A673 (cell line): ENCODE data around the gene WDPCP. TPM values are rescaled to one million over a fixed set of nuclear protein-coding genes. Genes with fewer than 3 reads are reported as not detected.

ENCODE experiments used
- BruUV-seq: library from RNA; stranded (reverse); fragments of 400-500 nt; replicated peaks from 2 replicates; lab custom pipeline; 2021; lab: Mats Ljungman, UMichigan
- CTCF ChIA-PET: fragments of 300-600 bp; sonication (Branson Sonifier 250); formaldehyde crosslinking; loops from one replicate; lab custom pipeline; 2022; ENCODE audit warnings: antibody characterized with exemption; lab: Charles Lee
- POLR2A ChIA-PET: fragments of 300-600 bp; sonication (Branson Sonifier 250); formaldehyde crosslinking; loops from one replicate; lab custom pipeline; 2022; ENCODE audit warnings: antibody characterized with exemption; ENCODE audit not compliant: low non-redundant PET; lab: Charles Lee
- DNase-seq: peaks from one replicate; pipeline ENCODE4 v3.0.0-alpha.2; 2015; ENCODE audit warnings: low spot score
- H3K27ac ChIP-seq: fragments of 200-600 bp; sonication (generic); 2 replicates; pipeline ENCODE4 v1.5.1; 2016; ENCODE audit warnings: mixed run types, low read depth, mild to moderate bottlenecking, mixed read lengths, antibody characterized with exemption, low read length; ENCODE audit not compliant: poor library complexity, severe bottlenecking
- H3K27me3 ChIP-seq: fragments of 200-600 bp; sonication (generic); replicated peaks from 2 replicates; pipeline ENCODE4 v1.6.1; 2017; ENCODE audit warnings: mixed run types, low read depth, mild to moderate bottlenecking, mixed read lengths, antibody characterized with exemption, low read length; ENCODE audit not compliant: insufficient read depth, poor library complexity
- H3K36me3 ChIP-seq: fragments of 200-600 bp; sonication (generic); 2 replicates; pipeline ENCODE4 v1.6.1; 2016; ENCODE audit warnings: mixed run types, mild to moderate bottlenecking, mixed read lengths, antibody characterized with exemption, low read length; ENCODE audit not compliant: insufficient read depth, poor library complexity, severe bottlenecking
- H3K4me1 ChIP-seq: fragments of 200-600 bp; sonication (generic); 2 replicates; pipeline ENCODE4 v1.6.1; 2017; ENCODE audit warnings: mixed run types, mild to moderate bottlenecking, mixed read lengths, antibody characterized with exemption, low read length; ENCODE audit not compliant: insufficient read depth, poor library complexity, severe bottlenecking
- H3K4me3 ChIP-seq: fragments of 200-600 bp; sonication (generic); 2 replicates; pipeline ENCODE4 v1.5.1; 2016; ENCODE audit warnings: low read depth, mixed run types, mild to moderate bottlenecking, mixed read lengths, low read length; ENCODE audit not compliant: poor library complexity, severe bottlenecking
- H3K9me3 ChIP-seq: fragments of 200-600 bp; sonication (generic); 2 replicates; pipeline ENCODE4 v1.6.1; 2016; ENCODE audit warnings: mixed run types, low read depth, mild to moderate bottlenecking, mixed read lengths, antibody characterized with exemption, low read length; ENCODE audit not compliant: poor library complexity, severe bottlenecking
- EZH2 ChIP-seq: fragments of 200-600 bp; sonication (generic); IDR thresholded peaks from 2 replicates; pipeline ENCODE4 v1.6.1; 2017; ENCODE audit warnings: borderline replicate concordance, low read depth, mild to moderate bottlenecking, mixed read lengths, antibody characterized with exemption, low read length; ENCODE audit not compliant: poor library complexity, severe bottlenecking
- intact Hi-C: fragments of 100-400 bp; cut with micrococcal nuclease; formaldehyde crosslinking; loops from one replicate; pipeline ENCODE4 v1.10.0; 2022; ENCODE audit not compliant: unreplicated experiment
- total RNA-seq: library from RNA; stranded (reverse); gene quantifications from 2 replicates; pipeline ENCODE4 v1.2.3, GENCODE V29; 2021
- TF ChIP-seq, protein P1 (sequence below): fragments of 300-800, 200-600 bp; sonication (generic); conservative IDR thresholded peaks from 2 replicates; pipeline ENCODE4 v1.5.1; 2017; ENCODE audit warnings: low read depth, mild to moderate bottlenecking, antibody characterized with exemption, low read length, moderate library complexity, mixed read lengths

WDPCP gene
- total RNA-seq, 1 experiment from 2014 or later = 7.9 TPM

DNA sequence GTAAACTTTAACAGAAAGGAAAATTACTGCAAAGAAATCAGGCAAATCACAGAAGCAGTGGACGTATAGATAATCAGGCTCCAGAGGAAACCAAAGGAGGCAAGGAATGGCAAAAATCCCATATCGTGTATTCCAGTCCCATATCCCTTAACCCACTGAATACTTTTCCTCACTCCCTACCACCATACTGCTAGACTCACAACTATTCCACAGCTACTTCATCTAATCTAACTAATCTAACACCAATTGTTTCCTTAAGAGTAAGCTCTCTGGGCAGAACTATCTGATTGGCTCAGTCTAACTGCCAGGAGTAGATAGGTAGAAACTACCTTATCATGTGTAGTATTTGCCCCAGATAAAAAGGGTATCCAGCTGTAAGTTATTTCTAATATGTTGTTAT, 16.3 kb downstream of the WDPCP start:
- TF ChIP-seq, protein P1, sequence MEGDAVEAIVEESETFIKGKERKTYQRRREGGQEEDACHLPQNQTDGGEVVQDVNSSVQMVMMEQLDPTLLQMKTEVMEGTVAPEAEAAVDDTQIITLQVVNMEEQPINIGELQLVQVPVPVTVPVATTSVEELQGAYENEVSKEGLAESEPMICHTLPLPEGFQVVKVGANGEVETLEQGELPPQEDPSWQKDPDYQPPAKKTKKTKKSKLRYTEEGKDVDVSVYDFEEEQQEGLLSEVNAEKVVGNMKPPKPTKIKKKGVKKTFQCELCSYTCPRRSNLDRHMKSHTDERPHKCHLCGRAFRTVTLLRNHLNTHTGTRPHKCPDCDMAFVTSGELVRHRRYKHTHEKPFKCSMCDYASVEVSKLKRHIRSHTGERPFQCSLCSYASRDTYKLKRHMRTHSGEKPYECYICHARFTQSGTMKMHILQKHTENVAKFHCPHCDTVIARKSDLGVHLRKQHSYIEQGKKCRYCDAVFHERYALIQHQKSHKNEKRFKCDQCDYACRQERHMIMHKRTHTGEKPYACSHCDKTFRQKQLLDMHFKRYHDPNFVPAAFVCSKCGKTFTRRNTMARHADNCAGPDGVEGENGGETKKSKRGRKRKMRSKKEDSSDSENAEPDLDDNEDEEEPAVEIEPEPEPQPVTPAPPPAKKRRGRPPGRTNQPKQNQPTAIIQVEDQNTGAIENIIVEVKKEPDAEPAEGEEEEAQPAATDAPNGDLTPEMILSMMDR = no peak
- TF ChIP-seq EZH2 = no peak
- Histone ChIP-seq H3K4me3 (no peak overlapping the region), H3K4me1 (no peaks in the 10 kb centered on the region), H3K9me3 (no peaks in the 10 kb centered on the region), H3K27ac (no peak overlapping the region), H3K36me3 (no peaks in the 10 kb centered on the region), H3K27me3 (no peaks in the 10 kb centered on the region)
- intact Hi-C loops = no loop called here
- DNase-seq = no peak
- CTCF ChIA-PET = no interaction called here
- BruUV-seq = no TSS peak
- POLR2A ChIA-PET = no interaction called here

DNA sequence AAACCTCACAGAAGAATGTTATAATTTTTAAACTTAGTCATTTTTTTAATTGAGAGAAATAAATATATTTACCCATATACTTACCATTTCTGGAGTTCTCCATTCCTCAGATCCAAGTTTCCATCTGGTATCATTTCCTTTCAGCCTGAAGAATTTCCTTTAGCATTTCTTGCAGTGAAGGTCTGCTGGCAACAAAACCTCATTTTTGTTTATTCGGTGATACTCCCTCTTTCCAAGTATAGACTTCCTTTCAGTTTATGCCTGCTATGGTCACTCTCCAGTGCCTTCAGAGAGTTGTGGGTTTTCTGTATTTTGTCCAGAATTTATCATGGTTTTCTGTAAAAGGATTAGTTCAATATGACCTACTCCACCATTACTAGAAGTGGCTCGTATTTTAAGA, 17.0 kb downstream of the WDPCP start:
- TF ChIP-seq, protein P1 = no peak
- no peak for TF ChIP-seq EZH2
- no TSS peak for BruUV-seq
- POLR2A ChIA-PET = no interaction called here
- Histone ChIP-seq H3K36me3 (no peaks in the 10 kb centered on the region), H3K27me3 (no peaks in the 10 kb centered on the region), H3K27ac (no peak overlapping the region), H3K9me3 (no peaks in the 10 kb centered on the region), H3K4me3 (no peak overlapping the region), H3K4me1 (no peaks in the 10 kb centered on the region)
- CTCF ChIA-PET = no interaction called here
- intact Hi-C loops = no loop called here
- no peak for DNase-seq

DNA sequence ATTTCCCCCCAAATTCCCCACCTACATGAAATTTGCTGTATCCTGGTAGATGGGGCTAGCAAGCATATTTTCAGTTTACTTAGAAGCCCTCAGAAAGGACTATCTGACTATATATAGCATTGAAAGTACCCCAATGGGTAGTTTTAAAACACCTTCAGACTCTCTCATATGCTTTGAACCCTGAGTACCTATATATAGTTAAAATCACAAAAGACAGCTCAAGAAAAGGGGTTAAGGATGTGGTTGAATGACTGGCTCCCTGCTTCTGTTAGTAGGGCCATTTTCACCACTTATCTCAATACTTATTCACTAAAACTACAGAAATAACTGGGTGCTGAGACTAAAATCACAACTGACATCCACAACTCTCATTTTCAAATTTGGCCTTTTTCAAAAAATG, 18.5 kb downstream of the WDPCP start:
- ChIA-PET POLR2A (no interaction called here), CTCF (no interaction called here)
- H3K27me3 ChIP-seq = no peaks in the 10 kb centered on the region
- H3K4me1 ChIP-seq = no peaks in the 10 kb centered on the region
- BruUV-seq = no TSS peak
- TF ChIP-seq, protein P1 = no peak
- TF ChIP-seq EZH2 = no peak
- DNase-seq = no peak
- H3K4me3 ChIP-seq = no peak overlapping the region
- intact Hi-C loops = no loop called here
- no peaks in the 10 kb centered on the region for H3K9me3 ChIP-seq
- H3K36me3 ChIP-seq = no peaks in the 10 kb centered on the region
- H3K27ac ChIP-seq = no peak overlapping the region
